Gastrocnemius medialis (tissue), 4 donors: ENCODE measurements around the gene FNDC11.

Experiments
- CTCF ChIP-seq, 5 experiments: fragments of 450-650 bp in 3 of 5; fragments of 200-600 bp in 2 of 5; sonication (generic) in 2 of 5; IDR thresholded peaks in 4 of 5; conservative IDR thresholded peaks in 1 of 5; 1 replicate in 4 of 5; 2 replicates in 1 of 5; pipeline ENCODE4 v1.5.1; 2016 to 2019; ENCODE audit warnings: antibody characterized with exemption in 5 of 5, mild to moderate bottlenecking in 3 of 5, moderate library complexity in 3 of 5
- POLR2A ChIP-seq, 2 donors: fragments of 450-650 bp; IDR thresholded peaks; one replicate each; pipeline ENCODE4 v1.6.1; 2017; ENCODE audit warnings: antibody characterized with exemption in 2 of 2, mild to moderate bottlenecking in 2 of 2, moderate library complexity in 2 of 2

GRCh38 chr20:63591147-63591533 is 37.2 kb downstream of the FNDC11 start:
- no peak for TF ChIP-seq POLR2A (IDR thresholded peaks at IDR 0.05)
- TF ChIP-seq CTCF (IDR thresholded peaks at IDR 0.05 in 4 of 5, conservative IDR thresholded peaks at IDR 0.05 in 1 of 5) = no peak
